Natural killer cell (primary cell): ENCODE data around the gene SLC25A21. TPM values are rescaled to one million over a fixed set of nuclear protein-coding genes. Genes with fewer than 3 reads are reported as not detected.

Source experiments
- ATAC-seq, 3 donors: fragments of 150-1000 bp in 2 of 3; fragments of 200-7000 bp in 1 of 3; cut with Tn5 transposase; 1 replicate in 1 of 3; 2 replicates in 2 of 3; pipeline ENCODE4 v1.10.0; 2021; ENCODE audit warnings: mild to moderate bottlenecking in 2 of 3, moderate library complexity in 2 of 3
- DNase-seq, 2 donors: peaks; one replicate each; pipeline versions ENCODE4 v3.0.0 to v3.0.0-alpha.2; 2013 to 2021; ENCODE audit warnings: mixed read lengths in 1 of 2
- H3K27ac ChIP-seq: one replicate; pipeline ENCODE4 v1.5.1; 2013; ENCODE audit warnings: mild to moderate bottlenecking, low read length
- H3K27me3 ChIP-seq: one replicate; pipeline ENCODE4 v1.6.1; 2013; ENCODE audit warnings: low read length; ENCODE audit not compliant: control insufficient read depth, insufficient read depth
- H3K36me3 ChIP-seq: one replicate; pipeline ENCODE4 v1.6.1; 2013; ENCODE audit warnings: low read length; ENCODE audit not compliant: control insufficient read depth, insufficient read depth
- H3K4me1 ChIP-seq: one replicate; pipeline ENCODE4 v1.6.1; 2013; ENCODE audit warnings: low read length; ENCODE audit not compliant: control insufficient read depth, insufficient read depth
- H3K4me3 ChIP-seq: one replicate; pipeline ENCODE4 v1.5.1; 2013; ENCODE audit warnings: low read length
- H3K9me3 ChIP-seq: one replicate; pipeline ENCODE4 v1.6.1; 2013; ENCODE audit warnings: low read length; ENCODE audit not compliant: control insufficient read depth, insufficient read depth
- H3K27ac Mint-ChIP-seq, 2 donors: one replicate each; pipeline ENCODE4 v1.8.0; 2022; ENCODE audit warnings: mild to moderate bottlenecking in 2 of 2, mixed read lengths in 2 of 2, moderate library complexity in 1 of 2
- H3K27me3 Mint-ChIP-seq, 2 donors: one replicate each; pipeline ENCODE4 v1.8.0; 2022; ENCODE audit warnings: low read depth in 2 of 2, mixed read lengths in 2 of 2
- H3K36me3 Mint-ChIP-seq: one replicate; pipeline ENCODE4 v1.8.0; 2022; ENCODE audit warnings: mixed read lengths
- H3K4me1 Mint-ChIP-seq, 2 donors: one replicate each; pipeline ENCODE4 v1.8.0; 2022; ENCODE audit warnings: mixed read lengths in 2 of 2
- H3K4me3 Mint-ChIP-seq: one replicate; pipeline ENCODE4 v1.8.0; 2022; ENCODE audit warnings: mild to moderate bottlenecking, moderate library complexity, mixed read lengths
- H3K9me3 Mint-ChIP-seq, 2 donors: one replicate each; pipeline ENCODE4 v1.8.0; 2022; ENCODE audit warnings: mixed read lengths in 2 of 2
- WGBS: methylation state at CpG from one replicate; pipeline ENCODE4 v1.1.7; 2013; ENCODE audit warnings: missing lambda C conversion rate; ENCODE audit not compliant: insufficient coverage; 5-methylcytosine and 5-hydroxymethylcytosine counted together
- intact Hi-C: fragments of 100-400 bp; cut with micrococcal nuclease; formaldehyde crosslinking; loops from one replicate; pipeline ENCODE4 v1.14.2; 2022
- total RNA-seq, 4 donors: library from RNA; stranded (reverse); fragments of 120-200 nt in 1 of 4; gene quantifications; one replicate each; pipeline versions ENCODE4 v1.2.3 to v1.2.4, GENCODE V29; 2013 to 2022
- TF ChIP-seq, protein P1 (sequence below): fragments of 200-600 bp; IDR thresholded peaks from one replicate; pipeline ENCODE4 v1.8.0; 2022; ENCODE audit warnings: antibody characterized with exemption

Gene SLC25A21
- total RNA-seq, 3 donors from 2014 or later (not counting 1 experiment from before 2014, with no cell fraction given), result not detected

DNA sequence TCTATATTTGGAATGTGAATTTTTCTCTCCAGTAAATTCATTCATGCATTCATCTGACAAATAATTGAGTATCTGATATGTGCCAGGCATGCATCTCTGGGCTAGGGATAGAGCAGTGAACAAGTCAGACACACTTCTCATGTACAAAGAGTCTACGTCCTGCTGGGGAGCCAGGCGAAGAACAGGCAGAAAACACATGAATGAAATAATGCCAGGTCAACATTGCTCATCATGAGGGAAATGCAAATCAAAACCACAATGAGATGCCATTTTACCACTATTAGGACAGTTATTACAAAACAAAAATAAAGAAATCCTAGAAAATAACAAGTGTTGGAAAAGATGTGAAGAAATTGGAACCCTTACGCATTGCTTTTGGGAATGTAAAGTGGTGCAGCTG lies 420.5 kb downstream of the SLC25A21 start:
- TF ChIP-seq, protein P1, sequence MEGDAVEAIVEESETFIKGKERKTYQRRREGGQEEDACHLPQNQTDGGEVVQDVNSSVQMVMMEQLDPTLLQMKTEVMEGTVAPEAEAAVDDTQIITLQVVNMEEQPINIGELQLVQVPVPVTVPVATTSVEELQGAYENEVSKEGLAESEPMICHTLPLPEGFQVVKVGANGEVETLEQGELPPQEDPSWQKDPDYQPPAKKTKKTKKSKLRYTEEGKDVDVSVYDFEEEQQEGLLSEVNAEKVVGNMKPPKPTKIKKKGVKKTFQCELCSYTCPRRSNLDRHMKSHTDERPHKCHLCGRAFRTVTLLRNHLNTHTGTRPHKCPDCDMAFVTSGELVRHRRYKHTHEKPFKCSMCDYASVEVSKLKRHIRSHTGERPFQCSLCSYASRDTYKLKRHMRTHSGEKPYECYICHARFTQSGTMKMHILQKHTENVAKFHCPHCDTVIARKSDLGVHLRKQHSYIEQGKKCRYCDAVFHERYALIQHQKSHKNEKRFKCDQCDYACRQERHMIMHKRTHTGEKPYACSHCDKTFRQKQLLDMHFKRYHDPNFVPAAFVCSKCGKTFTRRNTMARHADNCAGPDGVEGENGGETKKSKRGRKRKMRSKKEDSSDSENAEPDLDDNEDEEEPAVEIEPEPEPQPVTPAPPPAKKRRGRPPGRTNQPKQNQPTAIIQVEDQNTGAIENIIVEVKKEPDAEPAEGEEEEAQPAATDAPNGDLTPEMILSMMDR, result no peak
- intact Hi-C loops, result no loop called here

GRCh38 chr14:36751106-36751505 lies 421.3 kb downstream of the SLC25A21 start:
- H3K4me3 Mint-ChIP-seq, result no peak overlapping the region
- intact Hi-C loops, result no loop called here
- Histone ChIP-seq H3K9me3 (no peaks in the 10 kb centered on the region), H3K36me3 (no peaks in the 10 kb centered on the region), H3K4me3 (no peak overlapping the region), H3K27ac (no peak overlapping the region), H3K27me3 (no peaks in the 10 kb centered on the region), H3K4me1 (no peaks in the 10 kb centered on the region)
- TF ChIP-seq, protein P1, result no peak
- peaks cover 8 to 13% of the 10 kb centered on the region in 2 donors for H3K9me3 Mint-ChIP-seq
- H3K4me1 Mint-ChIP-seq, result no peaks in the 10 kb centered on the region
- no peak for DNase-seq
- H3K27me3 Mint-ChIP-seq, result no peaks in the 10 kb centered on the region
- no peaks in the 10 kb centered on the region for H3K36me3 Mint-ChIP-seq
- no peak for ATAC-seq
- H3K27ac Mint-ChIP-seq, result no peak overlapping the region

More for the DNA sequence above, 420.5 kb downstream of the SLC25A21 start:
- no peaks in the 10 kb centered on the region for H3K4me1 Mint-ChIP-seq
- 97% methylated on average over 3 of the region's 3 CpGs for WGBS
- no peaks in the 10 kb centered on the region for H3K9me3 ChIP-seq
- no peak for ATAC-seq
- no peak overlapping the region for H3K4me3 ChIP-seq
- no peaks in the 10 kb centered on the region for H3K27me3 Mint-ChIP-seq
- H3K27ac ChIP-seq, result no peak overlapping the region
- no peaks in the 10 kb centered on the region for H3K27me3 ChIP-seq
- no peaks in the 10 kb centered on the region for H3K36me3 Mint-ChIP-seq
- H3K36me3 ChIP-seq, result no peaks in the 10 kb centered on the region
- no peaks in the 10 kb centered on the region for H3K4me1 ChIP-seq
- H3K9me3 Mint-ChIP-seq, result peaks cover 8 to 13% of the 10 kb centered on the region in 2 donors
- H3K27ac Mint-ChIP-seq, result no peak overlapping the region
- no peak overlapping the region for H3K4me3 Mint-ChIP-seq
- no peak for DNase-seq

- Histone ChIP-seq H3K9me3 (no peaks in the 10 kb centered on the region), H3K4me1 (no peaks in the 10 kb centered on the region), H3K27me3 (no peaks in the 10 kb centered on the region), H3K36me3 (no peaks in the 10 kb centered on the region), H3K27ac (no peak overlapping the region), H3K4me3 (no peak overlapping the region)
- H3K4me1 Mint-ChIP-seq, result no peaks in the 10 kb centered on the region
- 67% methylated on average over 1 of the region's 1 CpG for WGBS
- H3K9me3 Mint-ChIP-seq, result peaks cover 8 to 13% of the 10 kb centered on the region in 2 donors
- H3K27ac Mint-ChIP-seq, result no peak overlapping the region
- H3K36me3 Mint-ChIP-seq, result no peaks in the 10 kb centered on the region
- intact Hi-C loops, result no loop called here
- TF ChIP-seq, protein P1, result no peak
- H3K4me3 Mint-ChIP-seq, result no peak overlapping the region
- no peaks in the 10 kb centered on the region for H3K27me3 Mint-ChIP-seq
- DNase-seq, result no peak
- no peak for ATAC-seq
Measured at GRCh38 chr14:36750244-36750643, 422.2 kb downstream of the SLC25A21 start.

DNA sequence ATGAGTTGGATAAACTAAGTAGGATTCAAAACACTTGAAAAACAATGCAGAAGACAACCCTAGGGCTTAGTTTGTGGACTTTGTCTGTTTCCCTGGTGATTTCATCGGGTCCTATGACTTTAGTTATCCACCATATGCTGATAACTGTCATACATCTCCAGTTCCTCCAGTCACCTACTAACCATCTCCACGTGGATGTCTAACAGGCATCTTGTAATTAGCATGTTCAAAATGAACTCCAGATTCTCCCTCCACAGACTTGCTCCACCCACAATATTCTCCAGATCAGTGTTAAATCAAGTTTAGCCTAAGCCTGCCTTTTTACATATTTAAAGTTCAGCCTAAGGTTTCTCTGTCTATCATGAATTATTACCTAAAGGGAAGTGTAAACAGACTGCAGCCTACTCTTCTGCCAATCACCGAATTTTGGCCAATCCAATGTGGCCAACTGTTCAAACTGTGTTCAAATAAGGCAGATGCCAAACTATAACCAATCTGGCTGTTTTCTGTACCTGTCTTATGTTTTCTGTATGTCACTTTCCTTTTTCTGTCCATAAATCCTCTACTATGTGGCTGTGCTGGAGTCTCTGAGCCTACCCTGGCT lies 423.7 kb downstream of the SLC25A21 start:
- Histone ChIP-seq H3K27ac (no peak overlapping the region), H3K4me1 (no peaks in the 10 kb centered on the region), H3K27me3 (no peaks in the 10 kb centered on the region), H3K36me3 (no peaks in the 10 kb centered on the region), H3K9me3 (no peaks in the 10 kb centered on the region), H3K4me3 (no peak overlapping the region)
- intact Hi-C loops, result no loop called here
- Mint-ChIP-seq H3K4me3 (no peak overlapping the region), H3K27me3 (no peaks in the 10 kb centered on the region), H3K9me3 (peaks cover 10 to 13% of the 10 kb centered on the region in 2 donors), H3K4me1 (no peaks in the 10 kb centered on the region), H3K36me3 (no peaks in the 10 kb centered on the region), H3K27ac (no peak overlapping the region)
- TF ChIP-seq, protein P1, result no peak
- WGBS, result 67% methylated on average over 3 of the region's 3 CpGs
- DNase-seq (no peak), ATAC-seq (no peak)
